ENCODE data around the gene RARRES2. TPM values are rescaled to one million over a fixed set of nuclear protein-coding genes. Genes with fewer than 3 reads are reported as not detected.

The RARRES2 gene
- total RNA-seq, 2 experiments from 2014 or later: not detected

DNA sequence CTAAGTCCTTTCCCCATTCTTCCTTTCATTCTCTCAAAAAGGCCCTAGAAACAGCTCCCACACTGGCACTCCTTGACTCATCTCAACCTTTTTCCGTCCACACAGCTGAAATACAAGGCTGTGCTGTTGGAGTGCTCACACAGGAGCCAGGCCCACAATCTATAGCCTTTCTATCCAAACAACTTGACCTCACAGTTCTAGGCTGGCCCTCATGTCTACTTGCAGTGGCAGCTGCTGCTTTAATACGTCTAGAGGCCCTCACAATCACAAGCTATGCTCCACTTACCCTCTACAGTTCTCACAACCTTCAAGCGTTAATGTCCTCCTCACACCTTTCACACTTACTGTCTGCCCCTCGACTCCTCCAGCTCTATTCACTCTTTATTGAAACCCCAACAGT, 30.3 kb downstream of the RARRES2 start:
- Histone ChIP-seq H3K9me3 (ENCODE audit: control insufficient read depth in 1 of 2, insufficient read depth in 1 of 2, low read length in 2 of 2) (no peaks in the 10 kb centered on the region), H3K4me3 (ENCODE audit: low read length) (no peak overlapping the region), H3K4me1 (ENCODE audit: insufficient read depth, low read length) (no peaks in the 10 kb centered on the region), H3K36me3 (ENCODE audit: insufficient read depth, low read length) (no peaks in the 10 kb centered on the region), H3K27ac (ENCODE audit: low read depth in 1 of 2, low read length in 2 of 2) (no peak overlapping the region), H3K27me3 (ENCODE audit: control insufficient read depth in 1 of 2, insufficient read depth in 2 of 2, low read length in 2 of 2) (no peaks in the 10 kb centered on the region)
- no peaks in the 10 kb centered on the region for H3K9me3 Mint-ChIP-seq
- ATAC-seq (ENCODE audit: poor library complexity) (no peak), DNase-seq (no peak)
- no peak overlapping the region for H3K4me3 Mint-ChIP-seq
- no peaks in the 10 kb centered on the region for H3K36me3 Mint-ChIP-seq (ENCODE audit: low read depth)
- intact Hi-C loops (cut with DNase I, micrococcal nuclease): no loop called here
- CTCF ChIA-PET: no interaction called here
- no peaks in the 10 kb centered on the region for H3K4me1 Mint-ChIP-seq (ENCODE audit: low read depth)
- TF ChIP-seq, protein P1, sequence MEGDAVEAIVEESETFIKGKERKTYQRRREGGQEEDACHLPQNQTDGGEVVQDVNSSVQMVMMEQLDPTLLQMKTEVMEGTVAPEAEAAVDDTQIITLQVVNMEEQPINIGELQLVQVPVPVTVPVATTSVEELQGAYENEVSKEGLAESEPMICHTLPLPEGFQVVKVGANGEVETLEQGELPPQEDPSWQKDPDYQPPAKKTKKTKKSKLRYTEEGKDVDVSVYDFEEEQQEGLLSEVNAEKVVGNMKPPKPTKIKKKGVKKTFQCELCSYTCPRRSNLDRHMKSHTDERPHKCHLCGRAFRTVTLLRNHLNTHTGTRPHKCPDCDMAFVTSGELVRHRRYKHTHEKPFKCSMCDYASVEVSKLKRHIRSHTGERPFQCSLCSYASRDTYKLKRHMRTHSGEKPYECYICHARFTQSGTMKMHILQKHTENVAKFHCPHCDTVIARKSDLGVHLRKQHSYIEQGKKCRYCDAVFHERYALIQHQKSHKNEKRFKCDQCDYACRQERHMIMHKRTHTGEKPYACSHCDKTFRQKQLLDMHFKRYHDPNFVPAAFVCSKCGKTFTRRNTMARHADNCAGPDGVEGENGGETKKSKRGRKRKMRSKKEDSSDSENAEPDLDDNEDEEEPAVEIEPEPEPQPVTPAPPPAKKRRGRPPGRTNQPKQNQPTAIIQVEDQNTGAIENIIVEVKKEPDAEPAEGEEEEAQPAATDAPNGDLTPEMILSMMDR (IDR thresholded peaks at IDR 0.05): no peak
- POLR2A ChIA-PET: no interaction called here
- no peak overlapping the region for H3K27ac Mint-ChIP-seq
- H3K27me3 Mint-ChIP-seq: no peaks in the 10 kb centered on the region

DNA sequence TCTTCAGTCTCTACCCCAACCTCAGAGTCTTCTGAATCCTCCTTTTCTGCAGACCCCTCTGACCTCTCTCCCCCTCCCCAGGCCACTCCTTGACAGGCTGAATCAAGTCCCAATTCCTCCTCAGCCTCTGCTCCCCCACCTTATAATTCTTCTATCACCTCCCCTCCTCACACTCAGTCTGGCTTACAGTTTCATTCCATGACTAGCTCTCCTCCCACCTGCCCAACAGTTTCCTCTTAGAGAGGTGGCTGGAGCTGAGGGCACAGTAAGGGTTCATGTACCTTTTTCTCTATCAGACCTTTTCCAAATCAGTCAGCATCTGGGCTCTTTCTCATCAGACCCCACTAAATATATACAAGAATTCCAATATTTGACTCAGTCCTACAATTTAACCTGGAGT, 32.9 kb downstream of the RARRES2 start:
- CTCF ChIA-PET: interaction anchor here (0.7 kb wide), 1 partner anchor 470 kb away, joined by 3 read pairs; no protein-coding TSS in a partner anchor
- Histone ChIP-seq H3K4me1 (ENCODE audit: insufficient read depth, low read length) (no peaks in the 10 kb centered on the region), H3K27ac (ENCODE audit: low read depth in 1 of 2, low read length in 2 of 2) (no peak overlapping the region), H3K9me3 (ENCODE audit: control insufficient read depth in 1 of 2, insufficient read depth in 1 of 2, low read length in 2 of 2) (no peaks in the 10 kb centered on the region), H3K27me3 (ENCODE audit: control insufficient read depth in 1 of 2, insufficient read depth in 2 of 2, low read length in 2 of 2) (no peaks in the 10 kb centered on the region), H3K4me3 (ENCODE audit: low read length) (no peak overlapping the region), H3K36me3 (ENCODE audit: insufficient read depth, low read length) (no peaks in the 10 kb centered on the region)
- TF ChIP-seq, protein P1 (IDR thresholded peaks at IDR 0.05): no peak
- intact Hi-C loops (cut with DNase I, micrococcal nuclease): no loop called here
- no peaks in the 10 kb centered on the region for H3K9me3 Mint-ChIP-seq
- H3K4me3 Mint-ChIP-seq: no peak overlapping the region
- POLR2A ChIA-PET: no interaction called here
- no peak for DNase-seq
- H3K36me3 Mint-ChIP-seq (ENCODE audit: low read depth): no peaks in the 10 kb centered on the region
- H3K27ac Mint-ChIP-seq: no peak overlapping the region
- H3K4me1 Mint-ChIP-seq (ENCODE audit: low read depth): no peaks in the 10 kb centered on the region
- no peaks in the 10 kb centered on the region for H3K27me3 Mint-ChIP-seq
- ATAC-seq (ENCODE audit: poor library complexity): no peak

DNA sequence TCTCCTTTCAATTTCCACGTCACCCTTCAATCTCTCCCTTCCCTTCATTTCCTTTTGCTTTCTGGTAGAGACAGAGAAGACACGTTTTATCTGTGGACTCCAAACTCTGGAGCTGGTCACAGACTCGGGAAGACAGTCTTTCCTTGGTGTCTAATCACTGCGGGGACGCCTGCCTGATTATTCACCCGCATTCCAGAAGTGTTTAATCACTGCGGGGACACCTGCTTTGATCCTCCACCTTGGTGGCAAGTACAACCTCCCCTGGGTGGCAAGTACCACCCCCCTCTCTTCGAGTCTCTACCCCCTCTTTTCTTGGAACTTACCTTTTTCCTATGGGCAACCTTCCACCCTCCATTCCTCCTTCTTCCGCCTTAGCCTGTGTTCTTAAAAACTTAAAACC, 33.5 kb downstream of the RARRES2 start:
- no peaks in the 10 kb centered on the region for H3K36me3 Mint-ChIP-seq (ENCODE audit: low read depth)

More for the DNA sequence above, 33.5 kb downstream of the RARRES2 start:
- ATAC-seq (ENCODE audit: poor library complexity): no peak
- Histone ChIP-seq H3K9me3 (ENCODE audit: control insufficient read depth in 1 of 2, insufficient read depth in 1 of 2, low read length in 2 of 2) (no peaks in the 10 kb centered on the region), H3K4me3 (ENCODE audit: low read length) (no peak overlapping the region), H3K27me3 (ENCODE audit: control insufficient read depth in 1 of 2, insufficient read depth in 2 of 2, low read length in 2 of 2) (no peaks in the 10 kb centered on the region), H3K27ac (ENCODE audit: low read depth in 1 of 2, low read length in 2 of 2) (no peak overlapping the region), H3K36me3 (ENCODE audit: insufficient read depth, low read length) (no peaks in the 10 kb centered on the region), H3K4me1 (ENCODE audit: insufficient read depth, low read length) (no peaks in the 10 kb centered on the region)
- TF ChIP-seq, protein P1 (IDR thresholded peaks at IDR 0.05): no peak
- H3K9me3 Mint-ChIP-seq: no peaks in the 10 kb centered on the region
- ChIA-PET CTCF (no interaction called here), POLR2A (no interaction called here)
- no peaks in the 10 kb centered on the region for H3K27me3 Mint-ChIP-seq
- H3K4me3 Mint-ChIP-seq: no peak overlapping the region
- DNase-seq: no peak
- intact Hi-C loops (cut with DNase I, micrococcal nuclease): no loop called here
- no peak overlapping the region for H3K27ac Mint-ChIP-seq
- H3K4me1 Mint-ChIP-seq (ENCODE audit: low read depth): no peaks in the 10 kb centered on the region
